GM04503 (cell line): ENCODE measurements around the gene TBX4.
"Not testable (repeated sequence)": the region's sequence is repeated elsewhere in the genome, so short reads cannot be mapped to it uniquely, and the experiment has no call there.

Experiments used
- DNase-seq: peaks from one replicate; pipeline ENCODE4 v3.0.0-alpha.2; 2012; ENCODE audit warnings: low read depth

The TBX4 gene

GRCh38 chr17:61498042-61498994, 46.1 kb downstream of the TBX4 start:
- DNase-seq, result no peak

GRCh38 chr17:61499632-61500031, 47.4 kb downstream of the TBX4 start:
- DNase-seq, result no peak

GRCh38 chr17:61500287-61500686, 48.1 kb downstream of the TBX4 start:
- DNase-seq, result no peak

DNA sequence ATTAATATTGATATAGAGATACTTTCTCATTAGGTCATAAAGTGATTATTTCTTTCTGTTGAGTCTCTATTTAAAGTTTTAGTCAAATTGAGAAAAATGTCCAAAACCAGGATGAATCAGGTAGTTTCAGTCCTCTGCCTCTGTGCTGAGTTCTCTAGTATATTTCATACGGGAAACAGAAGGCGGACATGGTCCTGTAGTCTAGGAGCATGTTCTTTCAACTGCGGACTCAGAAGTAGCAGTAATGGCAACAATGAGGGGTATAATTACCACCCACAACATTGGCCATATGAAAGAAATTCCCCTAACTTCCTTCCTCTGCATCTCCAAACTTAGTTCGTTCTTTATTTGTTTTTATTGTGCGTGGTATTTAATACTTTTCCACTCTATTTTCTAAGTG, 50.1 kb downstream of the TBX4 start:
- no peak for DNase-seq

DNA sequence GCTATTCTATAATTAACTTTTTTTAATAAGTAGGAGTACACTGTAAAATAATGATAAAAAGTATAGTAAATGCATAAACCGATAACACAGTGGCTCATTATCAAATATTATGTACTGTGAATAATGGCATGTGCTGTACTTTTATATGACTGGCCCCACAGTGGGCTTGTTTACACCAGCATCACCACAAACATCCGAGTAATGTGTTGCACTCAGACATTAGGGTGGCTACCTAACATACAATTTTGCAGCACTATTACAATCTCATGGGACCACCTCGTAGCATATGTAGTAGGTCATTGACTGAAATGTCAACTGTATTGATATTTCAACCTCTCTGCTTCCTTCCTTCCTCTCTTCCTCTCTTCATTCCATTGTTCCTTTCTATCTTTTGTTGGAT, 51.7 kb downstream of the TBX4 start:
- no peak for DNase-seq

DNA sequence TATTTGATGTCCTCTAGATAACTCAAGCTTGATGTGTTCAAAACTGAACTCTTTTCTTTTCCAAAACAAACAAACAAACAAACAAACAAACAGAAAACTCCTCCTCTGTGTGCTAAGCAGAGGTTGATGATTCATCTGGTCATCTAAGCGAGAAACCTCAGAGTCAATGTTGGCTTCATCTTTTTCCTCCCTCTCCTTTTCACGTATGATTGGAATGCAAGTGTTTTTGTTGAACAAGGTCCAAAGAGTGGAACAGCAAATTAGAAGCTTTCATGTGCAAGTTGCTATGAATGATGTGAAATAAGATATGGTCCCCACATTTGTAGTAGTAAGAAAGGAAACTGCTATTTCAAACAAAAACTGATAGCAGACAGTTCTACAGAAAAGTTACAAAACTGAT, 52.5 kb downstream of the TBX4 start:
- peak; percentile 92 for DNase-seq

DNA sequence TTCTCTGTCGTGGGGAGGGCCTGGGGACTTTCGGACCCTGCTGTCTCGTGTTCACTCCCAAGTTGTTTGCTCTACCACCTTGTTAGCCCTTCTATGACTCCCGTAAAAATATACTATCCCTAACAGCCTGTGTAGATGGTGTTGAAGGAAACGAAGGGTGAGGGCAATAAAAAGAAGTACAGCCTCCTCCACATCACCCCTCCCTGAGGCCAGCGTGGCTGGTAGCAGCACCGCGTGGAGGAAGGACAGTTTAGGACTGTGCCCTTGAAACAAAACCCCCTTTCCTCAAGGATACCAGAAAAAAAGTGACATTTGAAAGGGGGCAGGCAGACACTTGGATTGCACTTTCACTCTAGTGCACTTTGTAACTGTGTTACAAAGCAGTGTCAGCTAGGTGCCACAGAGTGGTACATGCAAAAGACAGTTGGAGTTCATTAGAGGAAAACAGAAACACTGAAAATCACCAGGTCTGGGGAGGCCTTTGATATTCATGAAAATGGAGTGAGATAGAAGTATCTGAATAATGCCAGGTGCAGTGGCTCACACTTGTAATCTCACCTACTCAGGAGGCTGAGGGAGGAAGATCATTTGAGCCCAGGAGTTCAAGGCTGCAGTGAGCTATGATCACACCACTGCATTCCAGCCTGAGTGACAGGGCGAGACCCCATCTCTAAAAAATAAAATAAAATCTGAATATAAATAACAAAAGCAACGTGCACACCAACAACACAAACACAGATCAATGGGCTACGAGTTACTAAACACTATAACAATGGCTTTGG, 53.8 kb downstream of the TBX4 start:
- DNase-seq, result no peak

DNA sequence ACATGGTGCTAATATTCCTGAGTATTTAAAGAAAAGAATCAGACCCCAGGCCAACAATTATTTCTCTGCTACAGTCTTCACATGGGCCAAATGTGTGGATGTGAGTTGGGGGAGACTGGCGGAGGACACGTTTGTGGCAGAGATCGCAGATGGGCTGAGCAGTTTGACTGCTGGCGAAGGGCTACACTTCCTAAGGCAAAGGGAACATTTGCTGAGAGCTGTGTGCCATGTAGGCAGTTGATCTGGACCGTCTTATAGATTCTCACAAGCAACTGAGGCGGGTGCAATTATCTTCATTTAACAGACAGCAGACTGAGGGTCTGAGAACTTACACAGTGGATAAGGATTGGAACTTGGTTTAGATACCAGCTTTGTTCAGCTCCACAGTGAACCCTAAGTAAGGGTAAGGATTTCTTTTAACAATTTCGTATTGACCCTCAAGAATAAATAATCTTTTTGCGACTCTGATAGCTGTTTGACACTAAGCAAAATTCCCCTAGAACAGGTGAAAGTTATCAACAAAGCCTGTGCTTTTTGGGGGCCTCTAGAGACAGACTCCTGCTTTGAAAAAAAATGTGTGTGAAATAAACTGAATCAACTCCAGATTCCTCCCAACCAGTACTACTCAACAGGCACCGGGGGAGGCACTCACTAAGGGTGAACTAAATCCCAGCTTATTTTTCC, 55.3 kb downstream of the TBX4 start:
- no peak for DNase-seq

DNA sequence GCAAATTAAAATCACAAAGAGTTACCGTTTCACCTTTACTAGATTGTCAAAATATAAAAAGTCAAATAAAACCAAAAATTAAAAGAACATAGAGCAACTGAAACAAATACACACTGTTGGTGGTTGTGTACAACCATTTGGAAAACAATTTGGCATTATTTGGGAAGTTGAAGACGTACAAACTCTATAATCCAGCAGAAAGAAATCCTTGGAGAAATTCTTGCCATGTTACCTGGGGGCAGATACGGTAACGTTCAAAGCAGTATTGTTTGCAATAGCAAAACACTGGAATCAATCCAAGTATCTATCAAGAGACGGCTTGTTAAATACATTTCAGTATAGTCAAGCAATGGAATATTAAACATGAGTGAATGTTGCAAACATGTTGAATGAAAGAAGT, 56.7 kb downstream of the TBX4 start:
- no peak for DNase-seq

GRCh38 chr17:61509454-61509853, 57.2 kb downstream of the TBX4 start:
- not testable (repeated sequence) for DNase-seq

DNA sequence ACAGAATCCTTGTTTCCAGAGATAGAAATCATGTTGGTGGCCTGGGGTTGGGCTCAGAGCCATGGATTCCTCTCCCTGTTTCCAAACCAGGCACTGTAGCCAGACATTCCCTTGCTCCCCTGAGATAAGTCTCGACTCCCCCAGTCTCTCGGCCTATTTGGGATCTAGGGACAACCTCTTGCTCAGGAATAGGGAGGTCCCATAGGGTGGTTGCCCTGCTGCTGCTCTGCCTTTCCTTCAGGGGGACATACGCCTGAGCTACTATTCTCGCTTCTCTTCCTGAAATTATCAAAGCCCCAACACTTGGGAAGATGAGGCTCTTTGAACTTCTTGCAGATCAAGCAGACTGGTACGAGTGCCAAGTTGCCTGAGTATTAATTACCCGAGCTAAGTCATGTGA, 58.0 kb downstream of the TBX4 start:
- DNase-seq, result no peak

DNA sequence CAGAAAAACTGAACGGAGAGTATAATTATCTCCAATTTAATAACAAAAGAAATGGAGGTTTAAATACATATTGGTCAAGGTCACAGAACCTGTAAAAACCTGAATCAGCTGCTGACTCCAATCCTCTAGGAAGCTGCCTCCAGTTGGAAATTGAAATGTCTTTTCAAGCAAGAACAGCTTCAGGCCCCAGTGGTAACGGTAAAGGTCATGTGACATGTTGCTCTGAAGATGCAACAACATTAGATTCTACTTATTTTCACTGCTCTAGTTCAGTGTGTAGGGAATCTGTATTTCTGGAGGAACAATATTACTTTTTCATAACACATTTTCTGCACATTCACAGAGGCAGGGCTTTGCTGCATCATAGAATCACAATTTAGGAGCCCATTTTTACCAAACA, 58.8 kb downstream of the TBX4 start:
- DNase-seq, result no peak

DNA sequence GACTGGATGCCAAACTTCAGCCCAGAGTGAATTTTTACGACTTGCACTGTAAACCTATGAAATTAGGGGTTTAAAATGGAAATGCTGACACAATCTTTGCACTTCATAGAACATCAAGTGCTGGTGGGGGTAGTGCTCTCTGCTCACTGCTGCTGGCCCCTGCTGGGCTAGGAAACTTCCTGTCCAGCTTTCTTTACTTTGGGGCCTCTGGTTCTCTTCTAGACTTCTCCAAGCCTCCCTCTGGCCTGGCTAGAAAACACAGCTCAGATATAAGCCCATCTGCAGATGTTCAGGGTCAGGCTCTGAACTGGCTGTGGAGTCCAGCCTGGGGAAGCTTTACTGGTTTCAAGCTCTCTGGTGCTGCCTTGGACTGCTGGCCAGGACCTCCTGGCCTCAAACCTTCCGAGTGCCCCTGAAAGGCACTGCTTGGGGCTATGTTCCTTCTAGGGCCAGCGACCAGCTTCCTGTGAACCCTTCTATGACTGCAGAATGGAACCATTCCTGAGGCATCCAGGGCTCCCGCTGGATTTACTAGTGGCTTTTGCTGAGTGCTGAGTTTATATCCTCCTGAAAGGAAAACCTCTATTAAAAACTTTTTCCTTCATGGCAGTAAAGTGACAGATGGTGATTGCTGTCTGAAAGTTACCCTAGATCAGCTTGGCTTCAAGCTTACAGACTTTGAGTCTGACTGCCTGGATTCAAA, 59.4 kb downstream of the TBX4 start:
- no peak for DNase-seq

- no peak for DNase-seq
Measured at GRCh38 chr17:61514491-61514890, 62.3 kb downstream of the TBX4 start.

- DNase-seq, result no peak
Measured at GRCh38 chr17:61517265-61517664, 65.0 kb downstream of the TBX4 start.

- no peak for DNase-seq
Measured at GRCh38 chr17:61517843-61518606, 65.8 kb downstream of the TBX4 start.

GRCh38 chr17:61519139-61519538, 66.9 kb downstream of the TBX4 start:
- DNase-seq, result no peak

DNA sequence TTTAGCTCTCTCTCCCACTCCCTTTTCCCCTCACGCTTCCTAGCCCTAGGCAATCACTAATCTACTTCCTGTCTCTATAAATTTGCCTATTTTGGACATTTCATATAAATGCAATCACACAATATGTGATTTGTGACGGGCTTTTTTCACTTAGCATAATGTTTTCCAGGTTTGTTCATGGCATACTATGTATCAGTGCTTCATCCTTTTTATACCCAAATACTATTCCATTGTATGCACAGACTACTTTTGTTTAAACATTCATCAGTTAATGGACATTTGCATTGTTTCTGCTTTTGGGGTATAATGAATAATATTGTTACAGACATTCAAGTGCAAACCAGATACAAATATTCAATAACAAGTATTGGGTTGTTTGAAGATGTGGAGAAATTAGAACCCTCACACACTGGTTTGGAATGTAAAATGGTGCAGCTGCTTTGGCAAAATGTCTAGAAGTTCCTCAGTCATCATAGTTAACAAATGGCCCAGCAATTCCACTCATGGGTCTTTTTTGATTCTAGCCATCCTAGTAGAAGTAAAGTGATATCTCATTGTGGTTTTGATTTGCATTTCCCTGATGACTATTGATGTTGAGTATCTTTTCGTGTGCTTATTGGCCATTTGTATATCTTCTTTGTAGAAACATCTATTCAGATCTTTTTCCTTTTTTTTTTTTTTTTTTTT, 67.7 kb downstream of the TBX4 start:
- DNase-seq, result no peak

DNA sequence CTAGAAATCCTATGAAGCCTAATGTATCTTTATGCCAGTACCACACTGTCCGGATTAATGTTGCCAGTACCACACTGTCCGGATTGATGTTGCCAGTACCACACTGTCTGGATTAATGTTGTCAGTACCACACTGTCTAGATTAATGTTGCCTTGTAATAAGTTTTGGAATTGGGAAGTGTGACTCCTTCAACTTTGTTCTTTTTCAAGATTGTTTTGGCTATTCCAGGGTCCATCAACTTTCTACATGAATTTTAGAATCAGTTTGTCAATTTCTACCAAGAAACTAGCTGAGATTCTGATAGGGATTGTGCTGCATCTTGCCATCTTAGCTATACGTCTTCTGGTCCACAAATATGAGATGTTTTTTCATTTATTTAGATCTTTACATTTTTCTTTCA, 68.7 kb downstream of the TBX4 start:
- no peak for DNase-seq

- DNase-seq, result no peak
Measured at GRCh38 chr17:61522088-61522487, 69.9 kb downstream of the TBX4 start.

DNA sequence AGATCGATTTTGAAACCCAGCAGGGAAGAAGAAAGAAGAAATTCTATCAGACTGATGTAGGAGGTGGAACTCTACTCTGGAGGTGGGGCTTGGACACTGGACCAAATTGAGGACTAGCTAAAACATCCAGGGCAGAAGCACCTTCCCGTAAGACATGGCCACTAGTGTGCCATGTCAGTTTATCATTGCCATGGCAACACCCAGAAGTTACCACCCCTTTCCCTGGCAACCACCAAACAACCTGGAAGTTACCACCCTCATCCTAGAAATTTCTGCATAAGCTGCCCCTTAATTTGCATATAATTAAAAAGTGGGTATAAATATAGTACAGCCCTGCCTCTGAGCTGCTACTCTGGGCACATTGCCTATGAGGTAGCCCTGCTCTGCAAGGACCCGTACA, 72.1 kb downstream of the TBX4 start:
- no peak for DNase-seq
